Progenitor cell of endocrine pancreas (in vitro differentiated cells): ENCODE data around the gene ADAMTS2. TPM values are rescaled to one million over a fixed set of nuclear protein-coding genes. Genes with fewer than 3 reads are reported as not detected.

Source experiments
- DNase-seq: peaks from one replicate; pipeline ENCODE4 v3.0.0; 2021; ENCODE audit warnings: low spot score; ENCODE audit not compliant: unreplicated experiment
- H3K27ac Mint-ChIP-seq: 2 replicates; pipeline ENCODE4 v1.8.0; 2021; ENCODE audit warnings: mild to moderate bottlenecking, moderate library complexity, mixed read lengths
- H3K27me3 Mint-ChIP-seq: 2 replicates; pipeline ENCODE4 v1.8.0; 2021; ENCODE audit warnings: mixed read lengths
- H3K36me3 Mint-ChIP-seq: 2 replicates; pipeline ENCODE4 v1.8.0; 2022; ENCODE audit warnings: mixed read lengths; ENCODE audit not compliant: insufficient read depth
- H3K4me1 Mint-ChIP-seq: 2 replicates; pipeline ENCODE4 v1.8.0; 2021; ENCODE audit warnings: low read depth, mixed read lengths
- H3K4me3 Mint-ChIP-seq: 2 replicates; pipeline ENCODE4 v1.8.0; 2021; ENCODE audit warnings: low read depth, mild to moderate bottlenecking, moderate library complexity, mixed read lengths
- H3K9me3 Mint-ChIP-seq: 2 replicates; pipeline ENCODE4 v1.8.0; 2021; ENCODE audit warnings: low read depth, mixed read lengths
- total RNA-seq: library from RNA; stranded (reverse); gene quantifications from 2 replicates; pipeline ENCODE4 v1.2.1, GENCODE V29; 2021
- TF ChIP-seq, protein P1 (sequence below): fragments of 200-600 bp; sonication (generic); IDR thresholded peaks from one replicate; pipeline ENCODE4 v1.5.0; 2021; ENCODE audit warnings: antibody characterized with exemption, mild to moderate bottlenecking; ENCODE audit not compliant: unreplicated experiment

Gene ADAMTS2
- total RNA-seq, 1 donor from 2014 or later: 2.5 TPM

DNA sequence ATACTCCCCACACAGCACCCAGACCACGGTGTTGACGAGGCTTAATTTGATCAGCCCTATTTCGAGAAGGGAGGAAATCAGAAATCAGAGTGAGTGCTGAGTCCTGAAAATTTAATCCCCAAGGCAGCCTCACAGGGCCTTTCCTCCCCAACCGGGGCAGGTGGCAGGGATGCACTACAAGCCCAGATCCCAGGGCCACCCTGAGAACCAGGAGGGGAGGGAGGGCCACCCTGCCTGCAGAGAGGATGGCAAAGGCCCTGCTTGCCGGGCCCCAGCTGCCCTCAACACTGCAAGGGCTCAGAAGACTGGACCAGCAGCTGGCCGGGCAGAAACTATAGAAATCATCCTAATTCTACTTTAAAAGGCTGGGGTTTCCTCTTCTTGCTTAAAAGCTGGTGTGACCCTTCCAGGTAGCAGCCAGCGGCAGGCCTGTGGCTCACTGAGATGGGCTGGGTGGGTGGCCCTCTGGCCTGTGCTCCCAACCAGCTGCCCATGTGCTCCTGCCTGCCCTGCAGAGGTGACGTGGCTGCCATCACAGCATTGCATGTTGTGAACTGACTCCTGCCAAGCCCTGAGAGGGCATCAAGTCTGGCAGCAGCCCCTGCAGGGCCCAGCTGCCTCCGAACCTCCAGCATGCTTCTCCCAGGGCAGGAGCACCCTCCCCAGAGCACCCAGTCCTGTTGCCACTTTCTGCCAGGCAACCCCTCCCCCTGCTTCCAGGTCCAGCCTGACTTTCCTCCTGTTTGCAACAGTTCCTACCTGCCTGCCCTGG, 122.8 kb downstream of the ADAMTS2 start:
- no peaks in the 10 kb centered on the region for H3K4me1 Mint-ChIP-seq
- H3K9me3 Mint-ChIP-seq: peaks cover 17% of the 10 kb centered on the region
- no peak for DNase-seq
- H3K4me3 Mint-ChIP-seq: no peak overlapping the region
- H3K27ac Mint-ChIP-seq: no peak overlapping the region
- no peaks in the 10 kb centered on the region for H3K36me3 Mint-ChIP-seq
- H3K27me3 Mint-ChIP-seq: no peaks in the 10 kb centered on the region
- TF ChIP-seq, protein P1, sequence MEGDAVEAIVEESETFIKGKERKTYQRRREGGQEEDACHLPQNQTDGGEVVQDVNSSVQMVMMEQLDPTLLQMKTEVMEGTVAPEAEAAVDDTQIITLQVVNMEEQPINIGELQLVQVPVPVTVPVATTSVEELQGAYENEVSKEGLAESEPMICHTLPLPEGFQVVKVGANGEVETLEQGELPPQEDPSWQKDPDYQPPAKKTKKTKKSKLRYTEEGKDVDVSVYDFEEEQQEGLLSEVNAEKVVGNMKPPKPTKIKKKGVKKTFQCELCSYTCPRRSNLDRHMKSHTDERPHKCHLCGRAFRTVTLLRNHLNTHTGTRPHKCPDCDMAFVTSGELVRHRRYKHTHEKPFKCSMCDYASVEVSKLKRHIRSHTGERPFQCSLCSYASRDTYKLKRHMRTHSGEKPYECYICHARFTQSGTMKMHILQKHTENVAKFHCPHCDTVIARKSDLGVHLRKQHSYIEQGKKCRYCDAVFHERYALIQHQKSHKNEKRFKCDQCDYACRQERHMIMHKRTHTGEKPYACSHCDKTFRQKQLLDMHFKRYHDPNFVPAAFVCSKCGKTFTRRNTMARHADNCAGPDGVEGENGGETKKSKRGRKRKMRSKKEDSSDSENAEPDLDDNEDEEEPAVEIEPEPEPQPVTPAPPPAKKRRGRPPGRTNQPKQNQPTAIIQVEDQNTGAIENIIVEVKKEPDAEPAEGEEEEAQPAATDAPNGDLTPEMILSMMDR: no peak

DNA sequence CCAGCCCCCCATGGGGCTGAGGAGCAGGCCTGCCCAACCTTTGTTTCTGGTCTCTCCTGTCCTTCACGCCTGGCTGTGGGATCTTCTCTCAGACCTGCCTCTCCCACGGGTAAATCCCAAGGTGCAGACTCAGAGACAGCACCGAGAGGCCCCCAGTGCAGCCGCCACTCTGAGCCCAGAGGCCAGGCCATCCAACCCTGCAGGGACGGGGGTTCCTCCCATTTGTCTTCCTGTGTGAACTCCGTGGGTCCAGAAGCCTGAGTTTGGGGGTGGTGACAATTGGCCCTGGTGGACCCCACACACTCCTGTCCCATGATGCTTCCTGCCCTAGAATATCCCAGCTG, 123.4 kb downstream of the ADAMTS2 start:
- Mint-ChIP-seq H3K27ac (no peak overlapping the region), H3K27me3 (no peaks in the 10 kb centered on the region), H3K4me1 (no peaks in the 10 kb centered on the region), H3K9me3 (peaks cover 17% of the 10 kb centered on the region), H3K36me3 (no peaks in the 10 kb centered on the region), H3K4me3 (no peak overlapping the region)
- TF ChIP-seq, protein P1: no peak
- DNase-seq: no peak

DNA sequence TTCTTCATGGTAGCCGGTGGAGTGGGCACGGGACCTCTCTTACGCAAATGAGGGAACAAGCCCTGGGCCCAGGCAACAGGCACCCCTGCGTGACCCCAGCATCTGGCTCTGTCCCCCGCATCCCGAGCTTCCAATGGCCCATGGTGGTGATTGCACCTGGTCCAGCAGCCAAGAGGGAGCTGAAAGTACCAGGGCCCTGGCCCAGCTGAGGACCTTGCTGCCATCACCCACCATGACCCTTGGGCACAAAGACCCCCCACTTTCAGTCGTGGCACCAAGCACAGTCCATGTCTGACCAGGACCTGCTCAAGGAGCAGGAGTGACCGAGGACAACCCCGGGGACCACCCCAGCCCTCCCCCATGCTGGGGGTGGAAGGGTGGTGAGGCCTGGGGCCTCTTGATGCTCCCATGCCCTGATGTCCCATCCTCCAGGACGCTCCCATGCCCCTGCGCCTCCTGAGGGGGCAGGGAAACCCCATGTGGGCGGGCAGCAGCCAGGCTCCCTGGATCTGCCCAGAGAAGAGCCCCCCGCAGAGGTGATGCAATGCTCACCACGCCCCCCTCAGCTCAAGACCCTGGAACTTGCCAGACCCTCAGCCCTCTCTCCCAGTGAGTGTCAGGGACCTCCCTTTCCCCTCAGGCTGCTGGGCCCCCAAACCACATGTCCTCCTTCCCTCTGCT, 123.9 kb downstream of the ADAMTS2 start:
- DNase-seq: no peak
- H3K9me3 Mint-ChIP-seq: peaks cover 17% of the 10 kb centered on the region

DNA sequence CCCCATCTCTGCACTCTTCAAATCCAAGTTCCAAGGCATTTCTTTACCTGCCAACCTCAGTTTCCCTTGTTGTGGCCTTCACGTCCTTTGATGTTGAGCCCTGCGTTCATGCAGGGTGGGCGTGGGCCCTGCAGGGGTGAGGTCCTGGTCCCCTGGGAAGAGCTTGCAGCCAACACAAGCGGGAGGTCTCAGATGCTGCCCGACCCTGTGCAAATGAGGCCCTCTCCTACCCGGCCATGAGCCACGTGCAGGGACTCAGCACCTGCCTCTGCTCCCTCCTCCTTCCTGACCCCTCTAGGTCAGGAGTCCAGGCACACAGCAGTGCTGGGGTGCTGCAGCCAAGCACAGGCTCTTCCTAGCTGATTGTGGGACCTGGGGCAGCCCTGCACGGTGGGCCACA, 124.5 kb downstream of the ADAMTS2 start:
- TF ChIP-seq, protein P1: no peak
- Mint-ChIP-seq H3K36me3 (no peaks in the 10 kb centered on the region), H3K4me1 (no peaks in the 10 kb centered on the region), H3K27me3 (peaks cover 2% of the 10 kb centered on the region), H3K4me3 (no peak overlapping the region), H3K9me3 (peaks cover 17% of the 10 kb centered on the region), H3K27ac (no peak overlapping the region)
- no peak for DNase-seq

More for the DNA sequence above, 123.9 kb downstream of the ADAMTS2 start:
- TF ChIP-seq, protein P1: no peak
- no peak overlapping the region for H3K27ac Mint-ChIP-seq
- H3K36me3 Mint-ChIP-seq: no peaks in the 10 kb centered on the region
- H3K4me1 Mint-ChIP-seq: no peaks in the 10 kb centered on the region
- no peaks in the 10 kb centered on the region for H3K27me3 Mint-ChIP-seq
- no peak overlapping the region for H3K4me3 Mint-ChIP-seq

DNA sequence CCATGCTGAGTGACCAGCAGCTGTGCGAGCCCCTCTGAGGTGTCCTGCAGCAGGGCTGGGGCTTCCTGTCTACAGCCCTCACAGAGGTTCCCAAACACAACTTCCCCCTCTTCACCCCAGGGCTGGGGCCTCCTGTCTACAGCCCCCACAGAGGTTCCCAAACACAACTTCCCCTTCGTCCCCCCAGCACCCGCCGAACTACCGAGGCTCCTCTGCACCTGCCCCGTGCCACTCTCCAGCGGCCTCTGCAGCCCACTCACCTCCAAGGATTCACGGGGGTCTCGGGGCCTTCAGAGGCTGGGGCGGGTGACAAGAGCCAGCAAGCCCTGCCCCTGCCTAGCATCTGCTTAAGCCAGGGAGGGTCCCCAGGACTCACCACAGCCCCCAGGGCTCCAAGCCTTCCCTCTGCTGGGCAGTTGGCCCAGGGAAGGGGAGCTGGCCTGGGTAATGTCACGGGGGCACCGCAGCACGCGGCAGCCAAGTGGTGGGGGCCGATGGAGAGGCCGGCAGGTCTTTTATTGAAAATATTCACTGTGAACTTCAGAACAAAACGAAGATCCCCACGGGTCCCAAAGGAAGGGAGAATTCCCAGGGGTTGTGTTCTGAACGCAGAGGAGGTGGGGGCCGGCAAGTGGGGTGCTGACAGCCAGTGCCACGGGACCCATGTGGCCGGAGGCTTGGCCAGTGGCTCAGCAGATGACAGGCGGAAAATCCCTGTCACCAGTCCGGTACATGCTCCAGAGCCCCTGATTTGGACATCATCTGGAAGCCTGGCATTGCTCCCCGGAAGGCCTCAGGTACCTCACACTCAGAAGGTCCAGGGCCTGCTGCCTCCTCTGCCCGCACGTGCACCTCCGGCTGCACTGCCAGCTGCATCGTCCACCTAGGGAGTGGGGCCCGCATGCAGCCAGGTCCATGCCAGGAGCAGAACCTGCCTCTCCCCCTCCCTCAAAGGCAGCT, 125.3 kb downstream of the ADAMTS2 start:
- H3K9me3 Mint-ChIP-seq: peaks cover 13% of the 10 kb centered on the region
- H3K27me3 Mint-ChIP-seq: peaks cover 5% of the 10 kb centered on the region
- no peak overlapping the region for H3K27ac Mint-ChIP-seq
- H3K4me1 Mint-ChIP-seq: no peaks in the 10 kb centered on the region
- H3K4me3 Mint-ChIP-seq: no peak overlapping the region
- DNase-seq: no peak
- TF ChIP-seq, protein P1: no peak
- H3K36me3 Mint-ChIP-seq: no peaks in the 10 kb centered on the region
